Gastroesophageal sphincter (tissue), 4 donors: Measurements from ENCODE around the gene PDHB. TPM values are rescaled to one million over a fixed set of nuclear protein-coding genes. Genes with fewer than 3 reads are reported as not detected.
A peak's percentile ranks its signal among the peaks of the same experiment; 100 is the strongest.

Experiments used
- ATAC-seq: fragments of 150-250 bp; one replicate; pipeline ENCODE4 v1.9.1; 2016; ENCODE audit warnings: mild to moderate bottlenecking, moderate library complexity
- H3K27ac ChIP-seq, 4 donors: fragments of 200-600 bp; sonication (generic) in 3 of 4; 1 replicate in 3 of 4; 2 replicates in 1 of 4; pipeline ENCODE4 v1.5.1; 2016 to 2019
- H3K27me3 ChIP-seq: fragments of 200-600 bp; sonication (generic); one replicate; pipeline ENCODE4 v1.5.1; 2019
- H3K36me3 ChIP-seq, 2 donors: fragments of 200-600 bp; sonication (generic); one replicate each; pipeline ENCODE4 v1.5.1; 2019; ENCODE audit warnings: control low read depth in 1 of 2
- H3K4me1 ChIP-seq, 3 donors: fragments of 200-600 bp; sonication (generic); 1 replicate in 2 of 3; 2 replicates in 1 of 3; pipeline ENCODE4 v1.5.1; 2016 to 2019; ENCODE audit warnings: control low read depth in 2 of 3
- H3K4me3 ChIP-seq, 2 donors: fragments of 200-600 bp; sonication (generic); one replicate each; pipeline ENCODE4 v1.5.1; 2019; ENCODE audit warnings: mild to moderate bottlenecking in 1 of 2, moderate library complexity in 1 of 2
- H3K9me3 ChIP-seq, 3 donors: fragments of 200-600 bp; sonication (generic); one replicate each; pipeline ENCODE4 v1.5.1; 2017 to 2019; ENCODE audit warnings: control low read depth in 2 of 3
- CTCF ChIP-seq, 4 experiments: fragments of 200-600 bp in 2 of 4; fragments of 450-650 bp in 2 of 4; sonication (generic) in 1 of 4; IDR thresholded peaks; one replicate each; pipeline ENCODE4 v1.5.1; 2017 to 2019; ENCODE audit warnings: antibody characterized with exemption in 4 of 4, mild to moderate bottlenecking in 2 of 4, moderate library complexity in 2 of 4
- EP300 ChIP-seq: sonication (generic); formaldehyde crosslinking; IDR thresholded peaks from one replicate; pipeline ENCODE4 v1.6.1; 2017; ENCODE audit warnings: antibody characterized with exemption, mild to moderate bottlenecking
- POLR2A ChIP-seq, 2 donors: fragments of 450-650 bp; IDR thresholded peaks; one replicate each; pipeline ENCODE4 v1.6.1; 2017; ENCODE audit warnings: antibody characterized with exemption in 2 of 2, mild to moderate bottlenecking in 2 of 2, moderate library complexity in 1 of 2
- POLR2AphosphoS5 ChIP-seq: sonication (generic); formaldehyde crosslinking; IDR thresholded peaks from one replicate; pipeline ENCODE4 v1.6.1; 2017; ENCODE audit warnings: antibody characterized with exemption
- WGBS, 2 donors: methylation state at CpG; one replicate each; pipeline ENCODE4 v1.1.5; 2018; ENCODE audit warnings: low coverage in 1 of 2; 5-methylcytosine and 5-hydroxymethylcytosine counted together
- total RNA-seq, 4 donors: library from RNA; depleted of rRNA; stranded (reverse); fragments of >200 nt; gene quantifications; one replicate each; pipeline ENCODE4 v1.1.0, GENCODE V29; 2016

The PDHB gene
- total RNA-seq, 4 donors from 2014 or later, result 90.1 to 213 (median 146) TPM

- no peak for ATAC-seq
- H3K27me3 ChIP-seq, result no peaks in the 10 kb centered on the region
- H3K9me3 ChIP-seq, result no peaks in the 10 kb centered on the region
- H3K36me3 ChIP-seq, result no peaks in the 10 kb centered on the region
- no peak for TF ChIP-seq CTCF (IDR thresholded peaks at IDR 0.05)
- H3K4me1 ChIP-seq, result peaks cover 0 to 13% (median 0%) of the 10 kb centered on the region in 3 donors
- H3K27ac ChIP-seq, result peak overlapping the region in 1 of 4 donors; percentile 35
- 86 to 94% methylated on average over 4 to 9 of the region's 12 CpGs for WGBS, 2 donors
- no peak overlapping the region for H3K4me3 ChIP-seq
These were observed 36.9 kb upstream of the PDHB start for GRCh38 chr3:58470363-58471024.

- Histone ChIP-seq H3K27ac (no peak overlapping the region), H3K36me3 (no peaks in the 10 kb centered on the region), H3K4me1 (peaks cover 0 to 13% (median 0%) of the 10 kb centered on the region in 3 donors), H3K9me3 (no peaks in the 10 kb centered on the region), H3K4me3 (no peak overlapping the region), H3K27me3 (no peaks in the 10 kb centered on the region)
- whole genome bisulfite sequencing, 2 donors, result 82 to 89% methylated on average over 4 of the region's 4 CpGs
- TF ChIP-seq POLR2A (IDR thresholded peaks at IDR 0.05), result no peak
- TF ChIP-seq EP300, result no peak
- TF ChIP-seq POLR2AphosphoS5, result no peak
- no peak for TF ChIP-seq CTCF (IDR thresholded peaks at IDR 0.05)
- ATAC-seq, result no peak
These were observed 35.5 kb upstream of the PDHB start for GRCh38 chr3:58469096-58469495.

GRCh38 chr3:58466899-58467563 lies 33.4 kb upstream of the PDHB start:
- no peaks in the 10 kb centered on the region for H3K9me3 ChIP-seq
- no peaks in the 10 kb centered on the region for H3K27me3 ChIP-seq
- TF ChIP-seq CTCF (IDR thresholded peaks at IDR 0.05) (no peak), POLR2AphosphoS5 (no peak), POLR2A (IDR thresholded peaks at IDR 0.05) (no peak), EP300 (no peak)
- 82 to 91% methylated on average over 3 to 4 of the region's 4 CpGs for WGBS, 2 donors
- peaks cover 0 to 28% (median 0%) of the 10 kb centered on the region in 3 donors for H3K4me1 ChIP-seq
- no peak for ATAC-seq
- H3K4me3 ChIP-seq, result no peak overlapping the region
- no peak overlapping the region for H3K27ac ChIP-seq
- no peaks in the 10 kb centered on the region for H3K36me3 ChIP-seq

- Histone ChIP-seq H3K4me1 (peaks cover 0 to 14% (median 0%) of the 10 kb centered on the region in 3 donors), H3K36me3 (no peaks in the 10 kb centered on the region), H3K27me3 (no peaks in the 10 kb centered on the region), H3K27ac (no peak overlapping the region), H3K9me3 (no peaks in the 10 kb centered on the region), H3K4me3 (no peak overlapping the region)
- 83 to 92% methylated on average over 2 to 3 of the region's 3 CpGs for WGBS, 2 donors
- no peak for ATAC-seq
- TF ChIP-seq CTCF (IDR thresholded peaks at IDR 0.05) (peak in 1 of 4 experiments; percentile 5), EP300 (no peak)
These were observed 31.2 kb upstream of the PDHB start for GRCh38 chr3:58464866-58465265.

- H3K27me3 ChIP-seq, result no peaks in the 10 kb centered on the region
- H3K4me1 ChIP-seq, result peaks cover 0 to 14% (median 0%) of the 10 kb centered on the region in 3 donors
- no peaks in the 10 kb centered on the region for H3K9me3 ChIP-seq
- no peak overlapping the region for H3K27ac ChIP-seq
- H3K4me3 ChIP-seq, result peak overlapping the region in 1 of 2 donors; percentile 16
- H3K36me3 ChIP-seq, result no peaks in the 10 kb centered on the region
- no peak for ATAC-seq
- 32 to 39% methylated on average over 4 to 5 of the region's 5 CpGs for WGBS, 2 donors
- TF ChIP-seq CTCF (IDR thresholded peaks at IDR 0.05) (no peak), POLR2A (IDR thresholded peaks at IDR 0.05) (no peak), POLR2AphosphoS5 (no peak)
These were observed 30.3 kb upstream of the PDHB start for GRCh38 chr3:58463942-58464271.
